Stimulated activated CD8-positive, alpha-beta memory T cell treated with anti-CD3 and anti-CD28 coated beads, Interleukin-2, amount 100 ng/mL, for 48 hours (primary cell): ENCODE data around the gene CSRNP2.
"Not testable (repeated sequence)": the region's sequence is repeated elsewhere in the genome, so short reads cannot be mapped to it uniquely, and the experiment has no call there.

Experiments
- DNase-seq, 2 donors: peaks; one replicate each; pipeline ENCODE4 v3.0.0-alpha.2; 2020; ENCODE audit warnings: low read depth in 2 of 2

CSRNP2 gene, protein sequence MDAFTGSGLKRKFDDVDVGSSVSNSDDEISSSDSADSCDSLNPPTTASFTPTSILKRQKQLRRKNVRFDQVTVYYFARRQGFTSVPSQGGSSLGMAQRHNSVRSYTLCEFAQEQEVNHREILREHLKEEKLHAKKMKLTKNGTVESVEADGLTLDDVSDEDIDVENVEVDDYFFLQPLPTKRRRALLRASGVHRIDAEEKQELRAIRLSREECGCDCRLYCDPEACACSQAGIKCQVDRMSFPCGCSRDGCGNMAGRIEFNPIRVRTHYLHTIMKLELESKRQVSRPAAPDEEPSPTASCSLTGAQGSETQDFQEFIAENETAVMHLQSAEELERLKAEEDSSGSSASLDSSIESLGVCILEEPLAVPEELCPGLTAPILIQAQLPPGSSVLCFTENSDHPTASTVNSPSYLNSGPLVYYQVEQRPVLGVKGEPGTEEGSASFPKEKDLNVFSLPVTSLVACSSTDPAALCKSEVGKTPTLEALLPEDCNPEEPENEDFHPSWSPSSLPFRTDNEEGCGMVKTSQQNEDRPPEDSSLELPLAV

DNA sequence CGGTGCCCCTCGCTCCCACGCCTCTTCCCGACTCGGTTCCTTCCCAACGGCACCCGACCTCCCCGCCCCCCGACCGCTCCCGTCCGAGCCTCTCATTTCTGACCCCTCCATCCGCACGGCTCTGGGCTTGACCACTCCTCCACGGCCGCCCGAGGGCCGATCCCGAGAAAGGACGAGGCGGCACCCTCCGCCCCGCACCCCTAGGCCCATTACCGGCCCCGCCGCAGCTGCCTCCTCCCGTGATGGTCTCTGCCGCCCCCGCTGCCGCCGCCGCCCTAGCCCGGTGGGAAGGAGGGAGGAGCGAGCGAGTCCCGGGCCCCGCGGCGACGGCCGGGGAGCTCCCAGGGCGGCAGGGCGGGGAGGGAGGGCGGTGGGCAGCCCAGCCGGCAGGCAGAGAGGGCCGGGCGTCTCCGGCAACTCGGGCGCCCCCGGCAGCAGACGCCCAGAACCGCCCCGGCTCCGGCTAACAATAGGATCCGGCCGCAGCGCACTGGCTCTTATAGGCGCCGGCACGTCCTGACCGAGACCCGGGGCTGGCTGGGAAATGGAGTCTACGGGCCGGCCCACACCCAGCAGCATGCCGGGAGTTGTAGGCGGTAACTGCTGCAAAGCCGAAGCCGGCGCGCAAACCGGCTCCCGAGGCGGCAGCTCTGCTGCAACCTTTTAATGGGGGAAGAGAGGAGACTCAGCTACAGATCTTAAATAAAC is at the start of gene CSRNP2:
CSRNP2 (minus strand) TSS at position 471 of the 708 bp plus-strand sequence. CDS start 7,035 bp downstream, outside the sequence.
- peak; percentile 90 to 91 for DNase-seq

- no peak for DNase-seq
These were observed 49.3 kb upstream of the CSRNP2 start for GRCh38 chr12:51132693-51133092.

- DNase-seq, result no peak
These were observed 48.5 kb upstream of the CSRNP2 start for GRCh38 chr12:51131745-51132521.

- DNase-seq, result no peak
These were observed 45.5 kb upstream of the CSRNP2 start for GRCh38 chr12:51128919-51129318.

GRCh38 chr12:51127050-51127729 is 43.8 kb upstream of the CSRNP2 start:
- no peak for DNase-seq

DNA sequence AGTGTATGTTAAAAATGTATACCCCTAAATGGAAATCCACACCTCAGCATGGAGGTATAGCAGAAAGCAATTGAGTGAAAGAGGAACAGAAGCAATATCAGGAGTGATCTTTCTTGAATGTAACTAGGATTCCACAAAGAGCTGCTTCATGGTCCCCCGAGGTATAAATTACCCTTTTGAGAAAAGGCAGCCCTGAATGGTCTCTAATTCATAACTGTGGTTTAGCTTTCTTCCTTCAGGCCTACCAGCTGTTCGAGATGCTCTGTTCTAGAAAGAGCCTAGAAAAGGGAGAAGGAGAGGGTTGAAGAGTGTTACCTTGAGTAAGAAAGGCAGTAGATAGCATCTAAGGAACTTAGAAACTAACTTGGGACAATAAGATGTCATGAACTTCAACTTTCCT is 42.9 kb upstream of the CSRNP2 start:
- DNase-seq, result no peak

- DNase-seq, result no peak
These were observed 41.1 kb upstream of the CSRNP2 start for GRCh38 chr12:51124504-51124903.

DNA sequence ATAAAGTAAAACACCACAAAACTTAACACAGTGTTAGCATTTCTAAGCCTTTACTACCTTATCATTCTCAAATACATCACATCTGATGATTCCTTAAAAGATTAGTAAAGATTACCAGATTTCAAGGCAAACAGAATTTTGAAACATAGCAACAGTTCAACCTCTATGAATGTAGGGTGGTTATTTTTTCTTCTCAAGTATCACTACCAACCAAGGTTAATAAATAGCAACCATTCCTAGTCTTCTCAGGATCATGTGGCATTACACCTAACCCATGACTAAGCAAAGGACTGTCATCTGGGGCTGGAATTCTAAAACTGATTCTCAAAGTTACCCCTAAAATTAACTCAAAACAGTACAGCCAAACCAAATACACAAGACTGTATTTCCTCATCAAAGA is 39.4 kb upstream of the CSRNP2 start:
- DNase-seq, result no peak

GRCh38 chr12:51118706-51119105 is 35.3 kb upstream of the CSRNP2 start:
- DNase-seq, result no peak

DNA sequence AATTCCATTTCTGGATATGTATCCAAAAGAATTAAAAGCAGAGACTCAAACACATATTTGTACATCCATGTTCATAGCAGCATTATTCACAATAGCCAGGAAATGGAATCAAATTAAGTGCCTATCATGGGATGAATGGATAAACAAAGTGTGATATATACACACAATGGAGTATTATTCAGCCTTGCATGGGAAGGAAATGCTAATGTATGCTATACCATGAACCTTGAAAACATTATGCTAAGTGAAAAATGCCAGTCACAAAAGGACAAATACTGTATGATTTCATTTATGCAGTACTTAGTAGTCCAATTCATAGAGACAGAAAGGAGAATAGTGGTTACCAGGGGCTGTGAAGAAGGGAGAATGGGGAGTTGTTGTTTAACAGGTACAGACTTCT is 32.1 kb upstream of the CSRNP2 start:
- DNase-seq, result no peak

DNA sequence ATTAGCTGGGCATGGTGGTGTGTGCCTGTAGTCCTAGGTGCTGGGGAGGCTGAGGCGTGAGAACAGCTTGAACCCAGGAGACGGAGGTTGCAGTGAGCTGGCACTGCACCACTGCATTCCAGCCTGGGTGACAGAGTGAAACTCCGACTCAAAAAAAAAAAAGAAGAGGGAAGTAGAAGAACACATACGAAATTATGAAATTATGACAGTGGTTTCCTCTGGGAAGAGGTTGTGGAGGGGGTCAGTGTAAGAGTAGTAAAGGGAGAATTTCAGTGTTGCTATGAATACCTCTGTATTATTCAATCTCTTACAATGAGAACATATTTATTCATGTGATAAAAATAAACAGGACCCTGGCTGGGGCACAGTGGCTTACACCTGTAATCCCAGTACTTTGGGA is 24.7 kb upstream of the CSRNP2 start:
- DNase-seq, result no peak

DNA sequence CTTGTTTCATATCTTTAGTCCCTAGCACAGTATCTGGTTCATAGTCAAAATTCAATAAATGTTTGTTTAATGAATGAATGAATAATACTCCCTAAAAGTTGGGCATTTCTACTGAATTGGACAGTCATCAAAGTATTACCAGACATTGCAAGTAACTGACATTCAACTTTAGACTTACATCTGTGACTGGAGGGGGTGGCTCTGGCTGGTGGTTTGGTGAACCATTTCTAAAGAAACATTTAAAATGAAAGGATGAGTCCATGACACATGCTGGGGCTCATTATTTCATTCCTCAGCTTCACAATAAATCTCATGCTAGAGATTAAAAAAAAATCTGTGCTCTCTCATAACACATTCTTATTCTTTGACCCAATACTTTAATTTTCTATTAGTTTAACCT is 20.6 kb upstream of the CSRNP2 start:
- DNase-seq, result peak in 1 of 2 donors; percentile 20

- no peak for DNase-seq
These were observed 15.2 kb upstream of the CSRNP2 start for GRCh38 chr12:51098611-51099010.

DNA sequence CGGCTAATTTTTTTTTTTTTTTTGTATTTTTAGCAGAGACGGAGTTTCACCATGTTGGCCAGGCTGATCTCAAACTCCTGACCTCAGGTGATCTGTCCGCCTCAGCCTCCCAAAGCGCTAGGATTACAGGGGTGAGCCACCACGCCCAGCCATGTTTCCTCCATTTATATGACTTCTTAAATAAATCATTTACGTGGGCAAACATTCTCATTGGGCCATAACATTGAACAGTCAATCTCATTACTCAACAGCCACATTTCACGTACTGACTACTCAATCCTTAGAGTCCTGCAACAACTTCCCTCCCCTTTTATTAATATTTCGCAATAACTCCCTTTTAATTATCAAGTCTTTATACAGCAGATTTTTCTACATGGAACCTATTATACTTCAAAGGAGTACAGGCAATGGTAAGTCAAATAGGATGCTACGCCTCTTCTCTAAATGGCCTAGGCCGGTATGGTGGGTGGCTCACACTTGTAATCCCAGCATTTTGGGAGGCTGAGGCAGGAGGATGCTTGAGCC is 7.4 kb upstream of the CSRNP2 start:
- DNase-seq, result no peak

GRCh38 chr12:51087818-51088217 is 4.4 kb upstream of the CSRNP2 start:
- DNase-seq, result no peak

DNA sequence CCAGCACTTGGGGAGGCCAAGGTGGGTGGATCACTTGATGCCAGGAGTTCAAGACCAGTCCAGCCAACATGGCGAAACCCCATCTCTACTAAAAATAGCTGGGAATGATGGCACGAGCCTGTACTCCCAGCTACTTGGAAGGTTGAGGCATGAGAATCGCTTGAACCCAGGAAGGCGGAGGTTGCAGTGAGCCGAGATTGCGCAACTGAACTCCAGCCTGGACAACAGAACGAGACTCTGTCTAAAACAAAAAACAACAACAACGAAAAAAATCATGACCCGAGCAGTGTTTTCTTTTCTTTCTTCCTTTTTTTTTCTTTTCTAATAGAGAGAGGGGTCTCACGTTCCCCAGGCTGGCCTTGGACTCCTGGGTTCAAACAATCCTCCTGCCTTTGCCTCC is 3.5 kb upstream of the CSRNP2 start:
- DNase-seq, result no peak

- no peak for DNase-seq
These were observed 2.4 kb upstream of the CSRNP2 start for GRCh38 chr12:51085757-51086156.

DNA sequence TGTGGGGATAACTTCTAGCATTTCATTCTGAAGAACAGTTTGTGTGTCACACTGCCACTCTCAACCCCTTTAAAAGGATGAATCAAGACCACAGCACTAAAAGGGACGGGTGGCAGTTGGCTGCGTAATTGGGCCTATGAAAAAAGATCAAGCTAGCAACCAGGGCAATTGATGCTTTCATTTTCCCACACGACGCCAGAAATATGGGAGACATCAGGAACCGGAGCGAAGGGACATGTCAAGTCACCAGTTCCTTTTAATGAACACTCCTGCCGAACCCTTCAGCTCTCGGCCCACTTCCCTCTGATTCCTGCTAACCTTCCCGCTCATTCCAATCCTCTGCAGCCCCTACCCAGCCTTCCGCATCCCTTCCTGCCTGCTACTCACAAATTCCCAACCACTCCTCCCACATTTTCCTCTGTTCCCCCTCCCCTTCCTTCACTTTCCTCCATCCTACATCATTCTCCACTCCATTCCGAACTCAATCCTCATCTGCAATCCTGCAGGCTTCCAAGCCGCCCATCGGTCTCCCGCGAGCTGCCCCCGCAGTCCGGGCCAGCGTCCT is 753 bp downstream of the CSRNP2 start:
- DNase-seq, result no peak

DNA sequence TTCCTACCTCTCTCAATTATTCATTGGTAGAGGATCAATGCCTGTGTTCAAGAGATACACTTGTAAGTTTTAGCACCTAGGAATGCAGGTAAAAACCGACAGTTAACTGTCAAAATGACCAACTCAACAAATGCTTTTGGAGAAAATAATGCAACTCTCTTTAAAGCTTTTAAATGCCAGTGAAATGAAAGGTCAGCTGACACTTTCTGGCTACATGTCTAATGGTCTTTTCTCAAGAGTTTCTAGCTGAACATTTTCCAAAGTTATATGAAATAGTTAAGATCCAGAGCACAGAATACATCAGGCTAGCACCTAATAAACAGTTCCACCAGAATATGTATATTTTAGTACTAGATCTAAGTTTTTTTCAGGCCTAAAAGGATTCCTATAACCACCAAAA is 2.0 kb downstream of the CSRNP2 start:
- no peak for DNase-seq

GRCh38 chr12:51080136-51080535 is 3.3 kb downstream of the CSRNP2 start:
- no peak for DNase-seq

DNA sequence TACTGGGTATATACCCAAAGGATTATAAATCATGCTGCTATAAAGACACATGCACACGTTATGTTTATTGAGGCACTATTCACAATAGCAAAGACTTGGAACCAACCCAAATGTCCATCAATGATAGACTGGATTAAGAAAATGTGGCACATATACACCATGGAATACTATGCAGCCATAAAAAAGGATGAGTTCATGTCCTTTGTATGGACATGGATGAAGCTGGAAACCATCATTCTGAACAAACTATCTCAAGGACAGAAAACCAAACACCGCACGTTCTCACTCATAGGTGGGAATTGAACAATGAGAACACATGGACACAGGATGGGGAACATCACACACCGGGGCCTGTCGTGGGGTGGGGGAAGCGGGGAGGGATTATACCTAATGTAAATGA is 4.5 kb downstream of the CSRNP2 start:
- not testable (repeated sequence) for DNase-seq
